ENCODE data around the gene SFXN2. TPM values are rescaled to one million over a fixed set of nuclear protein-coding genes. Genes with fewer than 3 reads are reported as not detected.
"Not testable (repeated sequence)": the region's sequence is repeated elsewhere in the genome, so short reads cannot be mapped to it uniquely, and the experiment has no call there.

SFXN2 gene
- total RNA-seq, 1 experiment from 2014 or later: 21.2 TPM

- DNase-seq: peak; percentile 93
- Mint-ChIP-seq H3K27me3 (ENCODE audit: unreplicated experiment) (no peaks in the 10 kb centered on the region), H3K27ac (ENCODE audit: unreplicated experiment) (peak within 1 kb of the TSS; percentile 58), H3K36me3 (ENCODE audit: insufficient read depth, unreplicated experiment) (peaks cover 24% of the 10 kb centered on the region), H3K4me3 (ENCODE audit: low read depth, unreplicated experiment) (peak within 1 kb of the TSS; percentile 94), H3K4me1 (ENCODE audit: low read depth, unreplicated experiment) (peaks cover 21% of the 10 kb centered on the region), H3K9me3 (ENCODE audit: low read depth, unreplicated experiment) (no peaks in the 10 kb centered on the region)
- intact Hi-C loops (cut with micrococcal nuclease; ENCODE audit: unreplicated experiment): no loop called here
- peak; percentile 45 for TF ChIP-seq CTCF (IDR thresholded peaks at IDR 0.05; ENCODE audit: unreplicated experiment)
- BruUV-seq (replicated peaks): no TSS peak
- CTCF ChIA-PET: interaction anchor here (1.4 kb wide), 1 partner anchor 13 kb away, joined by 3 read pairs; no protein-coding TSS in a partner anchor
Measured at GRCh38 chr10:102713814-102714620, 419 bp upstream of the SFXN2 start, which contains the start of gene ARL3. ARL3 (minus strand) TSS chr10:102714397; CDS start chr10:102714275, 122 bp downstream.

GRCh38 chr10:102715880-102716279 is 1.4 kb downstream of the SFXN2 start:
- Mint-ChIP-seq H3K27me3 (ENCODE audit: unreplicated experiment) (no peaks in the 10 kb centered on the region), H3K27ac (ENCODE audit: unreplicated experiment) (no peak overlapping the region), H3K36me3 (ENCODE audit: insufficient read depth, unreplicated experiment) (peaks cover 24% of the 10 kb centered on the region), H3K4me1 (ENCODE audit: low read depth, unreplicated experiment) (peaks cover 10% of the 10 kb centered on the region), H3K9me3 (ENCODE audit: low read depth, unreplicated experiment) (no peaks in the 10 kb centered on the region), H3K4me3 (ENCODE audit: low read depth, unreplicated experiment) (no peak overlapping the region)
- no TSS peak for BruUV-seq (replicated peaks)
- intact Hi-C loops (cut with micrococcal nuclease; ENCODE audit: unreplicated experiment): no loop called here
- CTCF ChIA-PET: no interaction called here
- TF ChIP-seq CTCF (IDR thresholded peaks at IDR 0.05; ENCODE audit: unreplicated experiment): no peak
- DNase-seq: no peak

- Mint-ChIP-seq H3K36me3 (ENCODE audit: insufficient read depth, unreplicated experiment) (peaks cover 24% of the 10 kb centered on the region), H3K4me1 (ENCODE audit: low read depth, unreplicated experiment) (peaks cover 13% of the 10 kb centered on the region)
- H3K4me3 Mint-ChIP-seq (ENCODE audit: low read depth, unreplicated experiment); DNase-seq; BruUV-seq (replicated peaks); H3K9me3 Mint-ChIP-seq (ENCODE audit: low read depth, unreplicated experiment); H3K27ac Mint-ChIP-seq (ENCODE audit: unreplicated experiment); H3K27me3 Mint-ChIP-seq (ENCODE audit: unreplicated experiment); intact Hi-C loops (cut with micrococcal nuclease; ENCODE audit: unreplicated experiment): not testable (repeated sequence)
- CTCF ChIA-PET: interaction anchor here (0.6 to 0.7 kb wide), 2 partner anchors 311 to 605 kb away, joined by 3 to 4 read pairs; no protein-coding TSS in a partner anchor
Measured at GRCh38 chr10:102716900-102717565, 2.6 kb downstream of the SFXN2 start.

- BruUV-seq (replicated peaks): no TSS peak
- Mint-ChIP-seq H3K27me3 (ENCODE audit: unreplicated experiment) (no peaks in the 10 kb centered on the region), H3K4me1 (ENCODE audit: low read depth, unreplicated experiment) (peaks cover 15% of the 10 kb centered on the region), H3K4me3 (ENCODE audit: low read depth, unreplicated experiment) (no peak overlapping the region), H3K9me3 (ENCODE audit: low read depth, unreplicated experiment) (no peaks in the 10 kb centered on the region), H3K36me3 (ENCODE audit: insufficient read depth, unreplicated experiment) (peaks cover 20% of the 10 kb centered on the region), H3K27ac (ENCODE audit: unreplicated experiment) (no peak overlapping the region)
- intact Hi-C loops (cut with micrococcal nuclease; ENCODE audit: unreplicated experiment): no loop called here
- CTCF ChIA-PET: no interaction called here
- no peak for TF ChIP-seq CTCF (IDR thresholded peaks at IDR 0.05; ENCODE audit: unreplicated experiment)
- no peak for DNase-seq
Measured at GRCh38 chr10:102718220-102718619, 3.8 kb downstream of the SFXN2 start.
